CD4-positive, alpha-beta T cell treated with Interleukin-12 subunit alpha and Interleukin-12 subunit beta, for 1 hour (primary cell): Measurements from ENCODE around the gene EZR.
A peak's percentile ranks its signal among the peaks of the same experiment; 100 is the strongest.

Experiments
- DNase-seq: peaks from one replicate; pipeline ENCODE4 v3.0.0-alpha.2; 2020

Gene EZR

DNA sequence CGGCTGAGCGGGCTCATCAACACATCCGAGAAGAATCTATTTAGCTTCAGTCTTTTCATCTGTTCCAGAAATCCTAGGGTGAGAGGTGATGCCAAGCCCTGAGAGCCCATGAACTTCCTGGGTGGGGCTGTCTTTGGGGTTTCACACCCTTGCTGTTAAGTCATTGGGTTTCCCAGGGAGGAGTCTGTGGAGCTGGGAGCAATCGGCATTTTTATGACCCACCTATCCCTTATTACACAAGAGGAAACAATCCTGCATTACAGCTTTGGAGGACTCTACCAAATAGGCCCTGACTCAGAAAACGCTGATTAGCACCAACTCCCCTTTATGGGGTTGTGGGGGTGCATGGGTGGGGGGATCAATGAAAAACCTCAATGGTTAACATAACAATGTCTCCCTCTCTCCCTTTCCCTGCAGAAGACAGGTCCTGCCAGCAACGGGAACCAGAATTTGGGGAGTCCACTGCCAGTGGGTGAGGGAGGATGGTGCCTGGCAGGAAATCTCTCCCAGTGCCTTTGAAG lies 46.3 kb downstream of the EZR start:
- peak; percentile 45 for DNase-seq

DNA sequence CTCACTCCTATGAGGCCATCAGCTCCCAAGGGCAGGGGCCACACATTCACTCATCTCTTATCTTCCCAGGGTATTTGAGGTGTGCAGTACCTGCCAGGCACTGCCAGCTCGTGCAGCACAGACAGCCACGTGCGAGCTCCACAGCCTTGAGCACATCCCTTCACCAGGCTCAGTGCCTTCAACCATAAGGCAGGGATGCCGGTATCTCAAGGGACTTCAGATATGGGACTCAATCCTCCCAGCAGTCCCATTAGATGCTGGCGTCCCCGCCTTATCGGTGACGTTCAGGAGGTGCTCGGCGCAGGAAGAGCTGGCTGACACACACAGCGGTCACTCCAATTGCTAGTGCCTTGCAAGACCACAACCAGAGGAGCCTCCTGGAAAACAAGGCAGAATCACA lies 47.0 kb downstream of the EZR start:
- peak; percentile 30 for DNase-seq

- peak; percentile 45 for DNase-seq
Observed at GRCh38 chr6:158771399-158772152, 47.6 kb downstream of the EZR start.

DNA sequence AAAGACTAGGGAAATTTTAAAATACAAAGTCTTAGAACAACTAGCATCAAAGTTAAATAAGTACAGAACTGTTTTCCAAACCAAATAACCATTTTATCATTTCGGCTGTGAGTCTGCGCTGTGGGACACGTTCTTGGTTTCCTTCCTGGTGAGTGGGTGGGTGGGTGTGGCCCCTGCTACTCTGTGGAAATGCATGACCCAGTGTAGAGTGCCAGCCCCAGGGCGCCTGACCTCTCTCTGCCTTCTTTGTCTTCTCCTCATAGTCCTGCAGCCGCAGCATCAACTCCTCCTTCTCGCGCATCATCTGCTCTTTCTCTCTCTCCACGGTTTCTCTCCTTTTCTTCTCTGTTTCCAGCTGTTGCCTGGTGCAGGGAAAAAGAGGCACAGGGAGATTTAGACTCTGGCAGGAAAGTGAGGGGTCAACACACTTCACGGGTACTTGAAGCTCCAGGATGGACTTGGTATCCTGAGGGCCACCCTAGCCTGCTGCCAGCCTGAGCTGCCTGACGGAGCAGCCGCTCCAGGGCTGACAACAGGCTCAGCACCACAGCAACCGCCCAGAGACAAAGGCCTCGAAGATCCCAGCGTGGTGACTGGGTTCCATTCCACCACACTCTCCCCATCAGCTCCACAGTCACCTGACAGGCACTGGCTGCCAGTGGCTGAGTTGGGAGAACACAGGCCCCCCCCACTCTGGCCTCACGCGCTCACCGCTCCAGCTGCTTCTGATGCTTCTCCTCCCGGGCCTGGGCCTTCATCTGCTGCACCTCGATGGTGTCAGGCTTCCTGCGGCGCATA lies 48.4 kb downstream of the EZR start:
- DNase-seq, result peak; percentile 36

GRCh38 chr6:158769771-158770432 lies 49.3 kb downstream of the EZR start:
- peak; percentile 36 for DNase-seq

DNA sequence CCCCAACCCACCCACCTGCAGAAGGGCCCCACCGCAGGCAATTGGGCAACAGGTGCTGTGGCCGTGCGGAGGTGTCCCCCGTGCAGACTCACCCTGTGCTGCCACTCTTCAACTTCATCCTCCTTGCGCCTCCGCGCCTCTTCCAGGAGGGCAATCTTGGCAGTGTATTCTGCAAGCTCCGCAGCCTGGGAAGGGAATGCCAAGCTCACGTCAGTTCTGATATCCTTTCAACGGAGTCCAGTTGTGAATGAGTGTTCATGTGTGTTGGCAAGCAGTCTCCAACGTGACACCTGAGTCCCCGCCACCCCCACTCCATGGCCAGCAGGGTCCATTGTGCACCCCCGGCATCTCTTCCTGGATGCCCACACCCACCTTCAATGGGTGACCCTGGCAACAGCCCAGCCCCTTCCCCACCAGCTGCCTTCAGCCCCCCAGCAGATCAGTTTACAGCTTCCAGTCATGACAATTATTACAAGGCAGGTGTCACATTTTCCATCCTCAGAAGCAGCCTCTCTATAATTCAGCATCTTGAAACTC lies 49.9 kb downstream of the EZR start:
- no peak for DNase-seq

DNA sequence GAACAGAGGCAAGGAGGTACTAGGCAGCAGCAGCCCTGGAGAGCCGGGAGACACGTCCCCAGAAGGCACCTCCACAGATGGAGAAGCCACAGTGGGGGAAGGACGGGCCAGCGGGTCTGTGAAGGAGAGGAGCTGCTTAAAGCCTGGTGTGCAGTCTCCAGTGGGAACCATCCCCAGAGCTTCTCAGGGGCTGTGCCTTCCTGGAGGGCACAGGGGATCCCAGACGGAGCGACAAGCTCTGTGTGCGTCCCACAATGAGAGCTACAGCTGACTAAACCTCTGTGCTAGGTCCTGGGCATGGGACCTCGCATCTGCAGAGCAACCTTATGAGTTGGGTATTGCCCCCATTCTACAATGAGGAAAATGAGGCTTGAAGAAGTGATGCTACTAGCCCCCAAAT lies 50.7 kb downstream of the EZR start:
- peak; percentile 26 for DNase-seq

DNA sequence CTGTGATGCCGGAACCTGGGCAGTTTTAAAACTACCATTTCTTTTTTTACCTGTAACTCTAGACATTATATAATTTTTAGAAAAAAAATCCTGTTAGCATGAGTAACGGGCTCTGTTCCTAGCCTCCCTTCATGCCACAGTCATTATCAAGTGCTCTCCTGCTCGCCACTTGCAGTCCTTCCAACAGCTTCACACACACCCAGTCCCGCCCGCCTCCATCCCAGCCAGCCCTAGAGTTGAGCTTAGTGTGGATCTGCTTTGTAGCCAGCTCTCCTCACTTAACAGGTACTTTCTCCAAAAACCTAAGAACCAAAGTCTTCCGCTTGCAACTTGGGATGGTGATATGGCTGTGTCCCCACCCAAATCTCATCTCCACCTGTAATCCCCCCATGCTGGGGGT lies 51.5 kb downstream of the EZR start:
- DNase-seq, result peak; percentile 39

DNA sequence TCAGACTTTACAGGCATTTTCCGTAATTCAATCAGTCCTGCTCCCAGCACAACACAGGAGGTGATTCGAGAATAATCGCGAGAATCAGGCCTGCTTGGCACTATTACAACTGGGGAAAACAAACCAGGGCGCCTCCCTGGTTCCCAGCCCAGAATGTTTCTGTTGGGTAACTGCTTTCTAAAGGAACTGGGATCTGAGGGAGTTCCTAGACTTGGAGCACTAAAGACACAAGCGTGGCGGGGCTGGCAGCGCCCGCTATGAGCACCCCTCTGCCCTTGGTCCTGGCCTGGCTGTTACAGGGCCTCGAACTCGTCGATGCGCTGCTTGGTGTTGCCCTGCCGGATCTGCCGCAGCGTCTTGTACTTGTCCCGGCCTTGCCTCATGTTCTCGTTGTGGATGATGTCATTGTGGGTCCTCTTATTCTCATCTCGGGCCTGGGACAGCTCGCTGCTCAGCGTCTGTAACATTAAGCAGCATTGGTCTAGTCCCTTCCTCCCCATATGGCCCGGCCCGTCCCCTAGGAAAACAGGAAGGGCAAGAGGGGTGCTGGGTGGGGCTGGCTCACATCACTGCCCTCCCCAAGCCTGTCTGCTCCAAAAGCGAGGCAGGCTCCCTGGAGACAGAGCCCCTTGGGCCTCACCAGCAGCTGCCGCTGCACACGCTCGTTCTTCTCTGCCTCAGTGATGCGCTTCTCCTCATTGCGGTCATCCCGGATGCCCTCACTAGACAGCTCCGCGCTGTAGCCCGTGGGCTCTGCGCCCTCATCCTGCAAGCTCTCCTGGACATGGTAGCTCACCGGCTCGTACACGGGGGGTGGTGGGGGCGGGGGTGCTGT lies 52.3 kb downstream of the EZR start:
- peak; percentile 35 for DNase-seq

GRCh38 chr6:158765499-158766068 lies 53.6 kb downstream of the EZR start:
- peak; percentile 44 for DNase-seq

DNA sequence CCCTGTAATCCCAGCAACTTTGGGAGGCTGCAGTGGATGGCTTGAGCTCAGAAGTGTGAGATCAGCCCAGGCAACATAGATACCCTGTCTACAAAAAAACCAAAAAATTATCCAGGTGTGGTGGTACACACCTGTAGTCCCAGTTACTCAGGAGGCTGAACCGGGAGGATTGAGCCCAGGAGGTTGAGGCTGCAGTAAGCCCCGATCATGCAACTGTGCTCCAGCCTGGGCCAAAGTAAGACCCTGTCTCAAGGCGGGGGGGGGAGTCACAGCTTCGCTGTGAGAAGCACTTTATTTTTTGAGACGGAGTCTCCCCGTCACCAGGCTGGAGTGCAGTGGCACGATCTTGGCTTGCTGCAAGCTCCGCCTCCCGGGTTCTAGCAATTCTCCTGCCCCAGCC lies 54.2 kb downstream of the EZR start:
- DNase-seq, result no peak

GRCh38 chr6:158764183-158764849 lies 54.9 kb downstream of the EZR start:
- peak; percentile 51 for DNase-seq

DNA sequence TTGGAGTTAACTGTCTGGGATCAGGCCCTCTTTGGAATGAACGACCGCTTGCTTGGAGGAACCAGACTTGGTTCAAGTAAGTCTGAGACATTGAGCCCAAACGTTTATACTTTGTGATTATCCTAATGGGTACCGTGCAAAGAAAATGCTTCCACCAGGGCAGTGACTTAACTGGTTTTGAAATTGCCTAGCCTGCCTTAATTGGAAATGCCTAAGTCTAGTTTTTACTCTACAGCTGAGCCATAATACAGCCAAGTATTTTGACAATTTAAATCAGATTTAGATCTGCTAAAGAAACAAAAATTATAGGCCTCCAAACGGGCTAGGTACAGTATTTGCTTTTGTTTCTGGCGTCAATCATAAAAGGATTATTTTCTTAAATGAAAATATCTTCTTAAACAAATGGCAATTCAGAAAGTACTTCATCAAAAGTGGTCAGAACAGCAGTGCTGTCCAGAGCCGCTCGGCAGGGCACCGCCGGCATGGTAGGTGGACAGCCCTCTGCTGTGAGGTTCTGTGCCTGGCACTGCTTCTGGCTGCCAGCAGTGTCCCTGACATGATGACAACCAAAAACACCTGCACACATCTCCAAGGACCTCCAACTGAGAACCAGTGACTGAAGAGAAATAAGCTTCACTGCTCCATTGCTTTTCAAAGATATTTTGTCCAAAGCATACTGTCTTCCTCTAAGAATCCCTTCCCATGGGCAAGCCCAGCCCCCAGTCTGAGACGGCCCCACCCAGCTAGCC lies 55.6 kb downstream of the EZR start:
- peak; percentile 52 for DNase-seq

GRCh38 chr6:158762787-158763433 lies 56.3 kb downstream of the EZR start:
- peak; percentile 54 for DNase-seq

DNA sequence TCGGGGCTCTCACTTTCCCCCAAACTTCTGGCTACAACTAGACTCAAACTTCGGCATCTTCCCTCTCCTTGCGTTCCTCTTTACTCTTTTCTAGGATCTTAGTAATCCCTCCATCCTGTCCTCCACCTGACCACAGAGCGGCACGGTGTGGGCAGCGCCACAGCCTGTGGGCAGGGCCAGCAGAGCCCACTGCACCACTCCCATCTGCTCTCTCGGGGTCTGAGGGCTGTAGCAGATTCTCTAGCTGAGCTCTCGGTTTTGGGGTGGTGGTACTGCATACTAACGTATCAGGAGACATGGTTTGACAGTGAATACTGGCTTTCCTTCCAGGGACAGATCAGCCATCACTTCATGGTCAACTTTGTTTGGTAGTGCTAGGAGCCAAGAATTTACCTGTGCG lies 57.4 kb downstream of the EZR start:
- DNase-seq, result peak; percentile 46

- DNase-seq, result peak; percentile 45
Observed at GRCh38 chr6:158760618-158761250, 58.4 kb downstream of the EZR start.

DNA sequence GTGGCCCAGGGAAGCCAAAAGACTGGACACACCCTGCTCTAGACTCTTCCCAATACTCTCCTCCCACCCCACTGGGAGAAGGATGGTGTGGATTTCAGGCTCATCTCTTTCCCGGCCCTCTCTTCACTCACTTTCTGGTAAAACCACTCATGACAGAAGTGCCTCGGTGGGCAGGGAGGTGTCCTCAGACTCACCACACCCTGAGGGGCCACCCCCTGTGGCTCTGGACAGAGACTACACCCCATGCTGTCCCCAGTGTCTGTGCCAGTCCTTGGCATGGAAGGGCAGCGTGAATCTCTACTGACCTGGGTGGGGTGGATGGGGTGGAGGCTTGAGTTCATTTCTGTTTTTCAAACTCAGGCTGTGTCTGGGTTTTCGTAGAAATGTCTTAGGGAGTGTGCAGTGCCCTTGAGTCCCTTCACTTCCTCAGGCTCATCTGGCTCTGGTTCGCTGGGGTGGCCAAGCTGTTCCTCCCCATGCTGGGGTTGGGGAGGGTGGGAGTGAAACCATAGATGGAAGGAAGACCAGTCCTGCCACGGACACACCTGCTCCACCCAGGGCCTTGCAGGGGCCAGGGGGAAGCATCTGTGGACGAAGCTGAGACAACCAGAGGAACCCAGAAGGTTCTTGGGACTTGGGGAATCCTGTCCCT lies 59.1 kb downstream of the EZR start:
- peak; percentile 40 for DNase-seq

GRCh38 chr6:158758941-158759479 lies 60.2 kb downstream of the EZR start:
- peak; percentile 40 for DNase-seq

GRCh38 chr6:158758451-158758860 lies 60.7 kb downstream of the EZR start:
- DNase-seq, result peak; percentile 15
